AG08395 (cell line): ENCODE data around the gene BMS1.
A peak's percentile ranks its signal among the peaks of the same experiment; 100 is the strongest.
"Not testable (repeated sequence)": the region's sequence is repeated elsewhere in the genome, so short reads cannot be mapped to it uniquely, and the experiment has no call there.

Experiments used
- DNase-seq: peaks from one replicate; pipeline ENCODE4 v3.0.0; 2012; ENCODE audit warnings: mixed read lengths, low spot score

The BMS1 gene

GRCh38 chr10:42785759-42786158 lies 3.2 kb downstream of the BMS1 start:
- DNase-seq: no peak

- no peak for DNase-seq
Measured at GRCh38 chr10:42790835-42791234, 8.2 kb downstream of the BMS1 start.

DNA sequence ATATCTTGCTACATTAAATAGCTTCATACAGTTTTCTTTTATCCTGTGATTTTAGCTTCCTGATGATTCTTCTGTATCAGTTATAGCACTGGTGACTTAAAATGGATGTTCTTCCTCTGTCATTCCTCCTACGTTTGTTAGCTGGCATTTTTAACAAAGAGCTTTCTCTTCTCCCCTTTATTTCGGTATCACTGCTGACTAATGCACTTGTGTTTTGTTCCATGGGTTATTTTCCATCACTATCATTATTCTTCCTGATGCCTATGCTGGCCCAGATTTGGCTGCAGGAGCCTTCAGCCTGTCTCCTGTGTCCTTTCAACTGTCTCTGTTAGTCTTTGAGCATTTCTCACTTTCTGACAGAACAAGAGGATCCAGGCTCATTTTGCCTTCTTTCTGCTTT lies 13.1 kb downstream of the BMS1 start:
- no peak for DNase-seq

DNA sequence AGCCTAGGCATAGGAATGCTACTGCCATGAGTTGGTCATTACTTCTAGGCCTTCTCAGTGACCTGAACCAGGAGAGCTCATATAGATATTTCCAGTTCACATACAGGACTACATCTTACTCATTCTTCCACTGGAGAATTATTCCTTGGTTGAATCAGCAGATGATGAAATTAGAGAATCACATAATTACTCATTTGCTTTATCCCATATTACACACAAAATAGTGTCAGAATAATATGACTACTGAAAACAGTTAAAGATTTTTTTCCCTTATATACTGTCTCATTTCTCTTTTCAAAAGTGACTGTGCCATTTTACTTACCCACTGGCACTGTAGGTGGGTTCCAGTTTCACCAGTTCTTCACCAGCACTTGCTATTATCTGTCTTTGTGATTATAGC lies 18.5 kb downstream of the BMS1 start:
- DNase-seq: no peak

DNA sequence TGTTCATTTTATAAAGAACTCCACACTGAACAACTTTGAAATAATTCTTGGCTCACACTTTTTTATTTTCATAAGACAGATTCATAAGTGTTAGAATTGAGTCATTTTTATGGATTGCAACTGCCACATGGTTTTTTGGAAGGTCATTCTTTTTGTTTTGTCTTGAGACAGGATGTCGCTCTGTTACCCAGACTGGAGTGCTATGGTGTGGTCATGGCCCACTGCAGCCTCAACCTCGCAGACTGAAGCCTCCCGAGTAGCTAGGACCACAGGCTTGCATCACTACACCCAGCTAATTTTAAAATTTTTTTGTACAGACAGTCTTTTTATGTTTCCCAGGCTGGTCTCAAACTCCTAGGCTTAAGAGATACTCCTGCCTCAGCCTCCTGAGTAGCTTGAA lies 20.3 kb downstream of the BMS1 start:
- DNase-seq: no peak

GRCh38 chr10:42809676-42810075 lies 27.1 kb downstream of the BMS1 start:
- DNase-seq: no peak

GRCh38 chr10:42812028-42812427 lies 29.4 kb downstream of the BMS1 start:
- no peak for DNase-seq

- not testable (repeated sequence) for DNase-seq
Measured at GRCh38 chr10:42813989-42814687, 31.5 kb downstream of the BMS1 start.

GRCh38 chr10:42816334-42816733 lies 33.7 kb downstream of the BMS1 start:
- DNase-seq: not testable (repeated sequence)

DNA sequence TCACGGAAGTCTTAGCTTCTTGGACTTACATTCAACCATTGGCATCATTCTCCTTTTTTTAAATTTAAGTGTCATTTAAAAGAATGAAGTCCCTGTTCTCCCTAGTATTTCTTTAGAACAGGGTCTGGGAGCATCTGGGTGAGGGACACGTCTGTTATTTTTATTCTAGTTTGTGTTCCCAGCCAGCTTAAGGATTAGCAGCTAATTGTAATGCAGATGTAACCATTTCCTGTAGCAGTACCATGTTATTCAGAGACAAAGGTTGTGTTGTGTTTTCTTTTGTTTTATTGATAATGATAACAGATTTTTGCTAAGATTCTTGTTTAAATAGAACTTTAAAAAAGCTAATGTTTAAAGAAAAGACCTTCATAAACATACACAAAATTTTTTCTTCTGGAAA lies 34.3 kb downstream of the BMS1 start:
- no peak for DNase-seq

DNA sequence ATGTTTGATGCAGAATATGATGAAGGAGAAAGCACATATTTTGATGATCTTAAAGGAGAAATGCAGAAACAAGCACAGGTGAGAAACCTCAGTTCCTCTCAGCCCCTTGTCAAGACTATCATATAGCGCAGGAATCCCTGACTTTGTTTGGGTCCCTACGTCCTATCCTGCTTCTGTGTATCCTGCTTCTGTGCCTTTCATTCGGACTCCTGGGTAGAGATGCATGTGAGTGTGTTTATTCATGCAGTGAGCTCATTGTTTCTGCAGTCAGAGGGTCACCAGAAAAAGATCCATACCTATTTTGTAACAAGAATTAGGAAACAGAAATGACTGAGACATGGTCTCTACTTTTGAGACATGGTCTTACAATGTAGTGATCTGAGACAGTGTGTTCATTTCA lies 34.8 kb downstream of the BMS1 start:
- DNase-seq: not testable (repeated sequence)

GRCh38 chr10:42826759-42827158 lies 44.2 kb downstream of the BMS1 start:
- not testable (repeated sequence) for DNase-seq

DNA sequence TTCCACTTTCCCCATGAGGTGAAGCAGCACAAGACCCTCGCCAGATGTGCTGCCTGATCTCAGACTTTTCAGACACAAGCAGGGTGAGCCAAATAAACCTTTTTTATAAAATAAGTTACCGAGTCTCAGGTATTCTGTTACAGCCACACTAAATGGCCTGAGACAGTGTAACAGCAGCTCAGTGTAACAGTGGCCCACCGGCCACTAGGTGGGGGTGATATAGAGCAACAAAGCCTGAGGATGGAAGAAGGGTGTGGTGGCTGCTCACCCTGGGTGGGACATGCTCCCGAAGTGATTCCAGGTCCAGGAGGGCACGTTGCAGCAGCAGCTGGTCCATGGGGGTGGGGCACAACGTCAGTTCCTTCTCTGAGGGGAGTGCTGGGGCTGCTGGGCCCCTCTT lies 44.6 kb downstream of the BMS1 start:
- DNase-seq: no peak

GRCh38 chr10:42828391-42828790 lies 45.8 kb downstream of the BMS1 start:
- DNase-seq: not testable (repeated sequence)

DNA sequence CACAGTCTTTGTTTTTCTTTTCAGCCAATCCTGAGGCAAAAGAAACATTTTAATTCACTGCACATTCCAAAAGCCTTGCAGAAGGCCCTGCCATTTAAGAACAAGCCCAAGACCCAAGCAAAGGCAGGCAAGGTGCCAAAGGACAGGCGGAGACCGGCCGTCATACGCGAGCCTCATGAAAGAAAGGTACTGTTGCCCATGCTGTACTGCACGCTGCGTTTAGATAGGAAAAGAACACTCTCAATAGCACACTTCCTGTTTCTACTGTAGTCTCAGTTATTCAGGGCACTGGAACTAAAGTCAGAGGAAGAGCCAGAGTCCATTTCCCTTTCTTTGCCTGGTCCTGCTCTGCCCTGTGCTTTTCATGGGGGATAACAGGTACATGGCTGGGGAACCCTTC lies 47.6 kb downstream of the BMS1 start:
- DNase-seq: no peak

DNA sequence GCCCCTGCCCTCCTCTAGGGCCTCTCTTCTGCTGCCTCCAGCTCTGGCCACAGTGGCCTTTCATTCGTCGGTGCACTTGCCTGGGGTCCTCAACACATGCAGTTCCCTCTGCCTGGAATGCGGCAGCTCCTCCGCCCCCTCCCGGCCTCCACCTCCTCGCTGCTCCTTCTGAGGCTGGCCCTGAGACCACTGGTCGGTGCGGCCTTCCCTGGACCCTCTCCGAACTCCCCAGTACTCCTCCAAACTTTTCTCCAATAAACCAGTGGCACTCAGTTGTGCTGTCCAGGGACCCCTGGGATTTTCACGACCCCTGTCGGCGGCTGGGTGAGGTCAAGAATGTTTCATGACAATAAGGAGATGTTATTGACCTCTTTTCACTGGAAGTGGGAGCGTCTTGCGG lies 53.5 kb downstream of the BMS1 start:
- no peak for DNase-seq

DNA sequence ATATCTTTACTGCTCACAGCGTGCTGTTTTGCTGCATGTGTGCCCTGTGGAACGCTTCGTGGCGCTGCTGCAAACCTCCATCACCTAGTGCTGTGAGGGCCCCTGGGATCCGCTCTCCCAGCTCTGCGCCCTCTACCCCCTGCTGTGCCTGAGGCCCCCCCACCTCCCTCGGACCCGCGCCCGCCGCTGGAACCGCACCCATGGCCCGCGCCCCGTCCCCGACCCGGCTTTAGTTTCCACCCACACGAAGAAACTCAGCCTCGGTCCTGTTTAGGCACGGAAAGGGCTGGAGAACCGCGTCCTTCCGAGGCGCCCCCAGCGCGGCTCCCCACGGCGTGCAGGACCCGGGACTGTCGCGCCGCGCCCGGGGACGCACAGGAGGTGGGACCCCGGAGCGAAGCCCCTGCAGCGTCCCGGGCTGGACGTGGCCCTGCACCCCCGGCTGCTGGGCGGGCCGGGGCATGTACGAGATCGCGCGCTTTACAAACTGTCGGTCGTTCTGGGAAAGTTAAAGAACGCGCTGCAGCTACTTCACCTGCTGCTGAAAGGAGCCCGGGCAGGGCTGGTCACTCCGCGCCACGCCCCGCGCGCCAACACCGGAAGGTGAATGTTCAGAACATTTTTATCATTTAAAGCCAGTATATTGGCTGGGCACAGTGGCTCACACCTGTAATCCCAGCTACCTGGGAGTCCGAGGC lies 54.3 kb downstream of the BMS1 start:
- DNase-seq: peak; percentile 35

DNA sequence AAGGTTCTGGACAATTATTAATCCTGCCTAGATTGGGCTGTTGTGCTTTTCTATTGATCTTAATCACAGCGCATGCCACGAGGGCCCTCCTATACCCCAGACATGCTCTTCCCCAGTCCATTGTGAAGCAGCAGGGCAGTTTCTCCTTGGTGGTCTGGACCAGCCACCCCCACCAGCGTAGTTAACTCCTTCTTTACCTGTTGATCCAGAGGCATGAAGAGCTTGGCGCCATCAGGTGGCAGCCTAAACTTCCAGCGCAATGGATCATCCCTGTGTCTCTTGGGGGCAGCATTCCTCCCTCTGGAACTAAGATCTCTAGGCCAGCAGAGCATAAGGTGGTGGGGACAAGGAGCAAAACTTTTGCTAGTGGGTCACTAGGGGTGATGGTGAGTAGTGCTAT lies 62.2 kb downstream of the BMS1 start:
- not testable (repeated sequence) for DNase-seq

DNA sequence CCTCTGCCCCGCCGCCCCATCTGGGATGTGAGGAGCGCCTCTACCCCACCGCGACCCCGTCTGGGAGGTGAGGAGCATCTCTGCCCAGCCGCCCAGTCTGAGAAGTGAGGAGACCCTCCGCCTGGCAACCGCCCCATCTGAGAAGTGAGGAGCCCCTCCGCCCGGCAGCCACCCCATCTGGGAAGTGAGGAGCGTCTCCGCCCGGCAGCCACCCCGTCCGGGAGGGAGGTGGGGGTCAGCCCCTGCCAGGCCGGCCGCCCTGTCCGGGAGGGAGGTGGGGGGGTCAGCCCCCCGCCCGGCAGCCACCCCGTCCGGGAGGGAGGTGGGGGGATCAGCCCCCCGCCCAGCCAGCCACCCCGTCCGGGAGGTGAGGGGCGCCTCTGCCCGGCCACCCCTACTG lies 64.7 kb downstream of the BMS1 start:
- DNase-seq: not testable (repeated sequence)

DNA sequence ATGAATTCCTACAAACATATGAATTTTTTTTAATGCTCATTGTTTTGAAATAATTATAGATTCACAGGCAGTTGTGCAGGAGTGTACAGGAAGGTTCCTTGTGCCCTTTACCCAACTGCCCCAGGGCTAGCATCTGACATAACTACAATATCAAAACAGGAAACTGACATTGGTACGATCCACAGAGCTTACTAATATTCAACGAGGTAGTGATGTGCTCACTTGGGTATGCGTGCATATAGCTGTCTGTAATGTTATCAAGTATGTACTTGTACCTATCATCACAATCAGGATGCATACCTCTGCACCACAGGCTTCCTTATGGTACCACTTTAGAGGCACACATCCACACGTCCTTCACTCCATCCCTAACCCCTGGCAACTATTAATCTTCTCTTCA lies 68.3 kb downstream of the BMS1 start:
- DNase-seq: no peak

DNA sequence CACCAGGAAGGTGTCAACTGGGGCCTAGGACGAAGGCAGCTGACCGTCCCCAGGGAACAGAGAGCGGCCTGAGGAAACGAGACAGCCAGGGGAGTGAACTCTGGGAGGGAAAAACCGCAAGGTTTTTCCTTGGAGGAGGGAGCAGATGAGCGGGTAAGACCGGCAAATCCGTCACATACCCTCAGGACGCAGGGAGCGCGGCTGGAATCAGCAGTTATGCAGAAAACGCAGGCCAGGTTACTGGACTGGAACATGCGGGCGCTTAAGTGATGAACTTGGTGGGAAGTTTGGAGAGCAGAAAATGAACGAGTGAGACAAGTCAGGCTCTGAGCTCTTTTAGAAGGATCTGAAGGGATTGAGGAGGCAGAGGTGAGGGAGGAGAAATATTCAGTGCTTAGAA lies 76.7 kb downstream of the BMS1 start:
- DNase-seq: no peak

- DNase-seq: not testable (repeated sequence)
Measured at GRCh38 chr10:42860016-42860415, 77.4 kb downstream of the BMS1 start.

GRCh38 chr10:42862801-42863200 lies 80.2 kb downstream of the BMS1 start:
- not testable (repeated sequence) for DNase-seq

- DNase-seq: no peak
Measured at GRCh38 chr10:42864575-42864974, 82.0 kb downstream of the BMS1 start.
